GM12875 (cell line): Measurements from ENCODE around the gene SYN1.
A peak's percentile ranks its signal among the peaks of the same experiment; 100 is the strongest.
"Not testable (repeated sequence)": the region's sequence is repeated elsewhere in the genome, so short reads cannot be mapped to it uniquely, and the experiment has no call there.

ENCODE experiments used
- H3K4me3 ChIP-seq: one replicate; pipeline ENCODE4 v1.5.1; 2011; ENCODE audit warnings: low read depth, low read length, control low read depth
- CTCF ChIP-seq: IDR thresholded peaks from 2 replicates; pipeline ENCODE4 v1.5.1; 2011; ENCODE audit warnings: low read depth, mild to moderate bottlenecking, control low read depth, inconsistent platforms, low read length, moderate library complexity, borderline replicate concordance; ENCODE audit not compliant: insufficient read depth

Gene SYN1

GRCh38 chrX:47619486-47620302 lies at the start of gene SYN1:
Gene SYN1 (minus strand): TSS chrX:47619857. CDS start chrX:47619728, 129 bp downstream.
- peak within 1 kb of the TSS; percentile 15 for H3K4me3 ChIP-seq
- peak; percentile 21; the same call in 1 of the 2 replicates for TF ChIP-seq CTCF

- not testable (repeated sequence) for H3K4me3 ChIP-seq
Observed at GRCh38 chrX:47665797-47666196, 46.1 kb upstream of the SYN1 start.

- TF ChIP-seq CTCF: no peak
- no peak overlapping the region for H3K4me3 ChIP-seq
Observed at GRCh38 chrX:47664737-47665136, 45.1 kb upstream of the SYN1 start.

GRCh38 chrX:47662144-47662657 lies 42.5 kb upstream of the SYN1 start:
- TF ChIP-seq CTCF: no peak

GRCh38 chrX:47661539-47661938 lies 41.9 kb upstream of the SYN1 start:
- no peak for TF ChIP-seq CTCF
- no peak overlapping the region for H3K4me3 ChIP-seq

More at GRCh38 chrX:47662144-47662657, 42.5 kb upstream of the SYN1 start:
- no peak overlapping the region for H3K4me3 ChIP-seq

GRCh38 chrX:47659421-47659726 lies 39.7 kb upstream of the SYN1 start:
- peak overlapping the region; percentile 78 for H3K4me3 ChIP-seq

More at GRCh38 chrX:47659421-47659726, 39.7 kb upstream of the SYN1 start:
- no peak for TF ChIP-seq CTCF
